KOPT-K1 (cell line): ENCODE results near the gene DCDC1.
"Not testable (repeated sequence)": the region's sequence is repeated elsewhere in the genome, so short reads cannot be mapped to it uniquely, and the experiment has no call there.

Experiments
- H3K27ac ChIP-seq: fragments of 200-600 bp; sonication (generic); 2 replicates; pipeline ENCODE4 v1.5.1; 2016; ENCODE audit warnings: antibody characterized with exemption, mild to moderate bottlenecking, low read depth, low read length; ENCODE audit not compliant: poor library complexity, severe bottlenecking
- H3K36me3 ChIP-seq: fragments of 200-600 bp; sonication (generic); 2 replicates; pipeline ENCODE4 v1.5.1; 2017; ENCODE audit warnings: antibody characterized with exemption, mild to moderate bottlenecking, low read length, moderate library complexity; ENCODE audit not compliant: insufficient read depth
- H3K9me3 ChIP-seq: fragments of 200-600 bp; sonication (generic); 2 replicates; pipeline ENCODE4 v1.5.1; 2017; ENCODE audit warnings: antibody characterized with exemption, low read length, mild to moderate bottlenecking; ENCODE audit not compliant: insufficient read depth, poor library complexity, severe bottlenecking

Gene DCDC1

DNA sequence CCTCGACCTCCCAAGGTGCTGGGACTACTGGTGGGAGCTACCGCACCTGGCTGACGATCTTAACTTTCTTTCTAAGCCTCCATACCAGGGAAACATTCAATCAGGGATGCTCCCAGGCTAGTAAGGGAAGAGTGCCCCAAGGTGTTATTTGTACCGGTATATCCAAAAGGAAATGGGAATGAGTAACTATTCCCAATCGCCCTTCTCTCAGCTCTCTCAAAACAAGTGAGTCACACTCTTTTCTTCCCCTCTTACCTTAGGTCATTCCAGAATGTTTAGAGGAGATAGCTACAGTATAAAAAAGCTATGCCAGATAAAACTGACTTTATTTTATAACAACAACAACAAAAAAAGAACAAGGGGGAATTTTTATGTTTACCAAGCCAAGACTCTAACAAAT is 13.7 kb downstream of the DCDC1 start:
- Histone ChIP-seq H3K27ac (no peak overlapping the region), H3K9me3 (no peaks in the 10 kb centered on the region), H3K36me3 (no peaks in the 10 kb centered on the region)

GRCh38 chr11:31355131-31355530 is 14.4 kb downstream of the DCDC1 start:
- Histone ChIP-seq H3K36me3 (no peaks in the 10 kb centered on the region), H3K9me3 (no peaks in the 10 kb centered on the region), H3K27ac (no peak overlapping the region)

GRCh38 chr11:31351168-31351567 is 18.4 kb downstream of the DCDC1 start:
- Histone ChIP-seq H3K9me3 (no peaks in the 10 kb centered on the region), H3K36me3 (no peaks in the 10 kb centered on the region), H3K27ac (no peak overlapping the region)

DNA sequence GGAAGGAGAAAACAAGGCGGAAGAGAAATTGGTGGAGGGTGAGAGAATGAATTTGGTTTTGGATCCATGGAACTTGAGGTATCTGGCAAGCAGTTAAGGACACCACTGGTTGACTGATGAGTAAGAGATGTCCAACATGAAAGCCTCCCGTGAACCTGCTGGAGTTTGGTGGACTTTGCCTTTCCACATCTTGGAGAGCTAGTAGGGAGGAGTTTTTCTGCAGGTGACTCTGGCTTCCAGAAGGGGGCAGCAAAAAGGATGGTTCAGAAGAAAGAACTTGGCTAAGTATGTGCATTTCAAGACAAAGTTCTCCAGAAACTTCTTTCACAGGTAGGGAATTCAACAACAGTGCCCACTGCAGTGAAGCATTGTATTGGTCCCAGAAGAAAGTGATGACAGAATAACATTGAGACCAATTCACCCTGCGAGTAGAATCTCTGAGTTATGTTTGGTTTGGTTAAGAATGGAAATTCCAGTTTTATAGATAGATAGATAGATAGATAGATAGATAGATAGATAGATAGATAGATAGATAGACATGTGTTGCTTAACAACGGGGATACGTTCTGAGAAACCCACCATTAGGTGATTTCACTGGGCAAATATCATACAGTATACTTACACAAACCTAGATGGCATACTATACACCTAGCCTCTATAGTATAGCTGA is 28.5 kb downstream of the DCDC1 start:
- Histone ChIP-seq H3K36me3 (no peaks in the 10 kb centered on the region), H3K9me3 (no peaks in the 10 kb centered on the region), H3K27ac (no peak overlapping the region)

GRCh38 chr11:31337806-31338205 is 31.7 kb downstream of the DCDC1 start:
- Histone ChIP-seq H3K27ac (no peak overlapping the region), H3K9me3 (no peaks in the 10 kb centered on the region)

DNA sequence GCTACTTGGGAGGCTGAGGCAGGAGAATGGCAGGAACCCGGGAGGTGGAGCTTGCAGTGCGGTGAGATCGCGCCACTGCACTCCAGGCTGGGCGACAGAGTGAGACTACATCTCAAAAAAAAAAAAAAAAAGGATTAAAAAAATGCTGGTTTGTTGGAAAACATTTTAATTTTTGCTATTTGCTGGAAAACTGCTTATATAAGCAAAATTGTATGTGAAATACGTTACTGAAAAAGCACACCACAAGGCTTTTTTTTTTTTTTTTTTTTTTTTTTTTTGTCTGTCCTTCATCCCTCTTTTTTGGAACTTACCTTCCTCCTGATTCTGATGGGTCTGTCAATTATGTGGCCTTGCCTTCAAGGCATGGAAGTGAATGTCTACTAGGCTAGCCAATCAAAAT is 40.8 kb downstream of the DCDC1 start:
- Histone ChIP-seq H3K36me3 (no peaks in the 10 kb centered on the region), H3K27ac (no peak overlapping the region), H3K9me3 (no peaks in the 10 kb centered on the region)

More at GRCh38 chr11:31337806-31338205, 31.7 kb downstream of the DCDC1 start:
- no peaks in the 10 kb centered on the region for H3K36me3 ChIP-seq

DNA sequence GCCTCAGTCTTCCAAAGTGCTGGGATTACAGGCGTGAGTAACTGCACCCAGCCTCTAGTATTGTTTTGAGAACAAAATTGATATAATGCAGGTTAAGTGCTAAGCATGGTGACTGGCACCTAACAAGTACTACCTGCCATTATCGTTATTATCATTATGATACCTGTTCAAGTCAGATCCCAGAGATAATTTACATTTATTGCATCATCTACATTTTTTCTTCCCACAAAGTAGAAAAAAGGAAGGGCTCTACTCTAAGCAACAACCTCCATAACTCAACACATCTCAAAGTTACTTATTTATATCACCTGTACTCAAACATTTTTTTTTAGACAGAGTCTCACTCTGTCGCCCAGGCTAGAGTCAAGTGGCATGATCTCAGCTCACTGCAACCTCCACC is 42.1 kb downstream of the DCDC1 start:
- no peak overlapping the region for H3K27ac ChIP-seq
- H3K36me3 ChIP-seq = no peaks in the 10 kb centered on the region
- no peaks in the 10 kb centered on the region for H3K9me3 ChIP-seq

- Histone ChIP-seq H3K9me3 (no peaks in the 10 kb centered on the region), H3K36me3 (no peaks in the 10 kb centered on the region), H3K27ac (no peak overlapping the region)
These were observed 42.9 kb downstream of the DCDC1 start for GRCh38 chr11:31326470-31327148.

GRCh38 chr11:31325160-31325559 is 44.4 kb downstream of the DCDC1 start:
- no peak overlapping the region for H3K27ac ChIP-seq
- H3K9me3 ChIP-seq = no peaks in the 10 kb centered on the region
- no peaks in the 10 kb centered on the region for H3K36me3 ChIP-seq

DNA sequence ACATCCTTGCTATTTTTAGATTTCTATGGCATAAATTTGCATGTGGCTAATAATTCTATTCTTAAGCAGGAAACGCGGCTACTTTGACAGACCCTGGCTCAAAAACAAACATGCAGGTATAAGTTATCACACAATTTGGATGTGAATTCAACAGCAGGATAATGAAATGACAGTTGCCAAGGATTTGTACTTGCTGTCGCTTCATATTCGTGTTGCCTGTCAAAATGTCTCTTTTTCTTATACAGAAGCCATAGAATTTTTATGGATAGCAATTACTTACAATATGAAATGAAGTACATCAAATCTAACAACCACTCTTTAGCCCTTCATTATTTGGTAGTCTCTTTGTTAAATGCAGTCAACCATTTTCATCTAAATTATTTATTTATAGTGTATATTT is 46.4 kb downstream of the DCDC1 start:
- Histone ChIP-seq H3K27ac (no peak overlapping the region), H3K9me3 (no peaks in the 10 kb centered on the region), H3K36me3 (no peaks in the 10 kb centered on the region)

DNA sequence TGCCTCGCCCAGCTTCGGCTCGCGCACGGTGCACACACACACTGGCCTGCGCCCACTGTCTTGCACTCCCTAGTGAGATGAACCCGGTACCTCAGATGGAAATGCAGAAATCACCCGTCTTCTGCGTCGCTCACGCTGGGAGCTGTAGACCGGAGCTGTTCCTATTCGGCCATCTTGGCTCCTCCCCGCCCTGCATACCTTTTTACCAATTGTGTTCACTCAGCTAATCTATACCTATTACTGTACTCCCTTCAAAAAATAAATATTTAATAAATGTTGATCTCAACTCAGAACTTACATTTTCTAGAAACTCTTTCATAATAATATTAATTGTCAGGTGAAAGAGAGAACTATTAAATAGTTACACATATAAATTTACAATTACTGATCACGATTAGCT is 48.0 kb downstream of the DCDC1 start:
- not testable (repeated sequence) for H3K36me3 ChIP-seq, H3K9me3 ChIP-seq, H3K27ac ChIP-seq

- Histone ChIP-seq H3K36me3 (no peaks in the 10 kb centered on the region), H3K27ac (no peak overlapping the region), H3K9me3 (no peaks in the 10 kb centered on the region)
These were observed 65.8 kb downstream of the DCDC1 start for GRCh38 chr11:31303644-31304180.

DNA sequence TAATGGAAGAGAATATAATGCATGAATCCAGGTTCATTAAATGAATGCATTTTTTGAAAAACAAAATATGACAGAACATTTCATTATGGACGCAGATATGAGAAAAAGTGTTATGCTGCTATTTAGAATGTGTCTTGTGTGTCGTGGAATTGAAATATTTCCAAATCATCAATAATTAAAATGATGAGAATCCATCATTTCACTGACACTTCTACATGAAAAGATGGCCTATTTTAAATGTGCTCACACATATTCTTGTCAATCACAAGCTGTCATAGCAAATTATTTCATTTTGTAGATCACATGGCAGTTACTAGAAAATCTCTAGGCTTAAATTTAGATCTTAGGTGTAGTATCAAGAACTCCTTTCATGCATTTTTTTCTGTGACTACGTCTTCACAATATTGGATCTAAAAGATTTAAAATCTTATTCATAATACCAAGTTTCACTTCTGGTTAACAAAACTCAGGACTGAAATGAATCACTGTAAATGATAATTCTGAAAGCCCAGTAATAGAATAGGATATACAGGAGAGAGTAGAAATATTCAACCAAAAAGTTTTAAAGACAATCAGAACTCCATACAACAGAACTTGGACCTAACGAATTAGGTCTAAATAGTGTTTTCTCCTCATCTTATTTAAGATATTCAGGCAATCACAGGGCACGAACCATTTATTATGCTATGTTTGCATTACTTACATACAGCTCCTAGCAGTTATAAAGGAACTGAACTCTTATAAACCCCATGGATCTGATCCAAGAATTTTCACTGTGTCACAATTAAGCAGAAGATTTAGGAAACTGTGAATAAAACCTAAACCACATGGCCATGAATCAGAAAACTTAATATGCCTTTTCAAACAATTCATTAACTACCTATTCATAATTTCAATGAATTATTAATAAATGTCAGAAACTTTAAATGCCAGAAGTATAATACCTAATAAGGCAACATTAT is 67.7 kb downstream of the DCDC1 start:
- no peaks in the 10 kb centered on the region for H3K36me3 ChIP-seq
- no peaks in the 10 kb centered on the region for H3K9me3 ChIP-seq

DNA sequence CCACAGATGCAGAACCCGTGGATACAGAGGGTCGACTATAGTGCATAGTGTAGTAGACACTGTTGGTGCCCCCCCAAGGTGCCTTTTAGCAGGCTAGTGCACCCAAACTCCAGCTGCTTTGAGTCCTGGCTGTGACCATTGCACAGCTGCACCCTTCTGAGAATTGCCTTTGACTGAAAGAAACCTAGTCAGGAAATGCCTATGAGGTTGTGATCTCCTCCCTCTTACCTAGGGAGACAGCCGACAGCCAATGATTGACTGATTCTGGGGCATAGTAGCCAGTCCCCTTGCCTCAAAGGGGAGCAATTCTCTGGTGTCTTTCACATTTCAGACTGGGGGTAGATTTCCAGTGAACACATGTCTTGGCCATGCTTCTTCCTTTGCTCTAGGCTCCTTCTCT is 74.2 kb downstream of the DCDC1 start:
- H3K27ac ChIP-seq = no peak overlapping the region
- H3K9me3 ChIP-seq = no peaks in the 10 kb centered on the region
- H3K36me3 ChIP-seq = no peaks in the 10 kb centered on the region

More for the DNA sequence above, 67.7 kb downstream of the DCDC1 start:
- no peak overlapping the region for H3K27ac ChIP-seq

- not testable (repeated sequence) for H3K27ac ChIP-seq, H3K36me3 ChIP-seq
- peaks cover 27% of the 10 kb centered on the region for H3K9me3 ChIP-seq
These were observed 96.0 kb downstream of the DCDC1 start for GRCh38 chr11:31273527-31273926.
